Neuron (in vitro differentiated cells): ENCODE measurements around the gene RHO.

Experiments used
- H2AFZ ChIP-seq: one replicate; pipeline ENCODE4 v1.6.1; 2013; ENCODE audit warnings: low read depth, mild to moderate bottlenecking, inconsistent platforms, low read length, moderate library complexity
- H3K27me3 ChIP-seq: one replicate; pipeline ENCODE4 v1.6.1; 2013; ENCODE audit warnings: low read length; ENCODE audit not compliant: insufficient read depth
- H3K36me3 ChIP-seq: one replicate; pipeline ENCODE4 v1.6.1; 2013; ENCODE audit warnings: low read length; ENCODE audit not compliant: insufficient read depth
- H3K4me1 ChIP-seq: one replicate; pipeline ENCODE4 v1.6.1; 2013; ENCODE audit warnings: low read length; ENCODE audit not compliant: insufficient read depth
- H3K4me3 ChIP-seq: 2 replicates; pipeline ENCODE4 v1.5.1; 2013; ENCODE audit warnings: mild to moderate bottlenecking, low read length, moderate library complexity
- H3K9me3 ChIP-seq: one replicate; pipeline ENCODE4 v1.6.1; 2013; ENCODE audit warnings: low read length

The RHO gene

DNA sequence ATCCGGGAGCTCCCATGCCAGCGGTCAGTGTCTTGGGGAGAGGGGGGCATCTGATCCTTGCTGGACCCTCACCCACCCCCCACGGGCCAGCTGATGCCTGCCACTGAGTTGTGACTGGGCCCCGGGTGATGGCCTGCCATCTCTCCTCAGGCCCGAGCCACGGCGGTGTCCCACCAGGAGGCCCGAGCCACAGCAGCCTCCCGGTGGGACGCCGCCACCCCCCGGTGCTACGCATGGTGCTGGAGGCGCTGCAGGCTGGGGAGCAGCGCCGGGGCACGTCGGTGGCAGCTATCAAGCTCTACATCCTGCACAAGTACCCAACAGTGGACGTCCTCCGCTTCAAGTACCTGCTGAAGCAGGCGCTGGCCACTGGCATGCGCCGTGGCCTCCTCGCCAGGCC, 18.8 kb downstream of the RHO start:
- no peak overlapping the region for H2AFZ ChIP-seq
- no peaks in the 10 kb centered on the region for H3K36me3 ChIP-seq
- no peaks in the 10 kb centered on the region for H3K27me3 ChIP-seq
- peaks cover 4% of the 10 kb centered on the region for H3K4me1 ChIP-seq
- H3K9me3 ChIP-seq, result no peaks in the 10 kb centered on the region
- no peak overlapping the region for H3K4me3 ChIP-seq

GRCh38 chr3:129548104-129548965, 19.9 kb downstream of the RHO start:
- peaks cover 4% of the 10 kb centered on the region for H3K4me1 ChIP-seq
- no peak overlapping the region for H2AFZ ChIP-seq
- H3K9me3 ChIP-seq, result no peaks in the 10 kb centered on the region
- H3K4me3 ChIP-seq, result no peak overlapping the region
- no peaks in the 10 kb centered on the region for H3K27me3 ChIP-seq
- no peaks in the 10 kb centered on the region for H3K36me3 ChIP-seq

- Histone ChIP-seq H3K9me3 (no peaks in the 10 kb centered on the region), H3K27me3 (no peaks in the 10 kb centered on the region), H3K4me3 (no peak overlapping the region), H2AFZ (no peak overlapping the region), H3K4me1 (peaks cover 4% of the 10 kb centered on the region), H3K36me3 (no peaks in the 10 kb centered on the region)
These were observed 20.8 kb downstream of the RHO start for GRCh38 chr3:129549006-129549800.

- H3K9me3 ChIP-seq, result no peaks in the 10 kb centered on the region
- H3K27me3 ChIP-seq, result no peaks in the 10 kb centered on the region
- no peak overlapping the region for H2AFZ ChIP-seq
- H3K36me3 ChIP-seq, result no peaks in the 10 kb centered on the region
- peaks cover 4% of the 10 kb centered on the region for H3K4me1 ChIP-seq
- H3K4me3 ChIP-seq, result no peak overlapping the region
These were observed 21.4 kb downstream of the RHO start for GRCh38 chr3:129549805-129550204.

- no peak overlapping the region for H3K4me3 ChIP-seq
- peaks cover 12% of the 10 kb centered on the region for H3K4me1 ChIP-seq
- no peaks in the 10 kb centered on the region for H3K9me3 ChIP-seq
- no peak overlapping the region for H2AFZ ChIP-seq
- H3K27me3 ChIP-seq, result no peaks in the 10 kb centered on the region
- H3K36me3 ChIP-seq, result no peaks in the 10 kb centered on the region
These were observed 24.0 kb downstream of the RHO start for GRCh38 chr3:129552287-129553050.

DNA sequence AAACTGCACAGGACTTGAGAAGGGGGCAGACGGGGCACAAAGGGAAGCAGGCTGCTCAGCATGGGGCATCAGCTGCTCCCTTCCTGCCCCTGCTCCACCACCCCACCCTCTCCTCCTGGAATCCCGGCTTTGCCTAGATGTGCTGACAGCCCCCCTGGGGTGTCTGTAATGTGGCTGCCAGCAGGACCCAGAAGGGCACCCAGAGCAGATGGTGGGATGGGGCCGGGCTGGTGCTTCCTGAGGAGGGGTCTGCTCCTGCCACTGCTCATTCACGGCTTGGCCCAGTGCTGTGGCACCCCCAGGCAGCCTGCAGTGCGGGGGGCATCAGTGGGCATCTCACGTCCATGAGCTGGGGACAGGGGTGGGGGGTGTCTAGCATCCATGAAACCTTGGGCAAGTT, 24.7 kb downstream of the RHO start:
- Histone ChIP-seq H3K4me3 (no peak overlapping the region), H3K27me3 (no peaks in the 10 kb centered on the region), H2AFZ (no peak overlapping the region), H3K36me3 (no peaks in the 10 kb centered on the region), H3K4me1 (peaks cover 14% of the 10 kb centered on the region), H3K9me3 (no peaks in the 10 kb centered on the region)

- H3K4me3 ChIP-seq, result no peak overlapping the region
- H3K9me3 ChIP-seq, result no peaks in the 10 kb centered on the region
- no peaks in the 10 kb centered on the region for H3K27me3 ChIP-seq
- H2AFZ ChIP-seq, result no peak overlapping the region
- H3K36me3 ChIP-seq, result no peaks in the 10 kb centered on the region
- H3K4me1 ChIP-seq, result peaks cover 10% of the 10 kb centered on the region
These were observed 25.3 kb downstream of the RHO start for GRCh38 chr3:129553719-129554118.

- peaks cover 10% of the 10 kb centered on the region for H3K4me1 ChIP-seq
These were observed 26.1 kb downstream of the RHO start for GRCh38 chr3:129554356-129555152.

GRCh38 chr3:129555153-129555550, 26.7 kb downstream of the RHO start:
- H2AFZ ChIP-seq, result no peak overlapping the region
- H3K36me3 ChIP-seq, result no peaks in the 10 kb centered on the region
- H3K4me1 ChIP-seq, result peaks cover 10% of the 10 kb centered on the region
- no peaks in the 10 kb centered on the region for H3K27me3 ChIP-seq
- H3K9me3 ChIP-seq, result no peaks in the 10 kb centered on the region
- no peak overlapping the region for H3K4me3 ChIP-seq

More at GRCh38 chr3:129554356-129555152, 26.1 kb downstream of the RHO start:
- no peak overlapping the region for H2AFZ ChIP-seq
- H3K27me3 ChIP-seq, result no peaks in the 10 kb centered on the region
- H3K9me3 ChIP-seq, result no peaks in the 10 kb centered on the region
- H3K4me3 ChIP-seq, result no peak overlapping the region
- H3K36me3 ChIP-seq, result no peaks in the 10 kb centered on the region

GRCh38 chr3:129555616-129556357, 27.3 kb downstream of the RHO start:
- Histone ChIP-seq H2AFZ (no peak overlapping the region), H3K4me3 (no peak overlapping the region), H3K9me3 (no peaks in the 10 kb centered on the region), H3K36me3 (no peaks in the 10 kb centered on the region), H3K4me1 (peaks cover 12% of the 10 kb centered on the region), H3K27me3 (no peaks in the 10 kb centered on the region)

DNA sequence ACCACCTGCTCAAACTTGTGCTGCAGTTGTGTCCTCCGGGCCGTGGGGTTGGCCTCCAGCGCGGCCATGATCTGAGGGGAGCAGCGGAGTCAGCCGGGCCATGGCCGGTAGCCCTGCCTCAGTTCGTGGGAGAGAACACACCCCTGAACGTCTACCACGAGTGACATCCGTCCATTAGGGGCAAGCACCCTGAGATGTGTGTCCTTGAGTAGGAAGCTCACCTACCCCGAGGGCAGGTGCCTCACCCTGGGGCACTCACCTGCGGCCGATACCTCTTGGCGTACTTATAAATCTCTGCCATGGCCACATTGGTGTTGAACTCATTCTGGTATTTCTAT, 27.9 kb downstream of the RHO start:
- Histone ChIP-seq H2AFZ (no peak overlapping the region), H3K9me3 (no peaks in the 10 kb centered on the region), H3K36me3 (no peaks in the 10 kb centered on the region), H3K4me3 (no peak overlapping the region), H3K27me3 (no peaks in the 10 kb centered on the region), H3K4me1 (peaks cover 13% of the 10 kb centered on the region)
